T-helper 2 cell treated with Interferon-gamma antibody and Interleukin-4, amounts not matched to agents 100 ng/mL and 5 ng/mL, for 36 hours (primary cell): ENCODE results near the gene ADAM23. TPM values are rescaled to one million over a fixed set of nuclear protein-coding genes. Genes with fewer than 3 reads are reported as not detected.

ENCODE experiments used
- intact Hi-C: fragments of 100-400 bp; cut with micrococcal nuclease; formaldehyde crosslinking; loops from one replicate; pipeline ENCODE4 v1.15.1; 2023
- total RNA-seq: library from RNA; stranded (reverse); gene quantifications from 2 replicates; pipeline ENCODE4 v1.2.3, GENCODE V29; 2022

ADAM23 gene
- total RNA-seq, 1 donor from 2014 or later: 0.18 TPM

- intact Hi-C loops: loop anchor here (5.0 kb wide), 1 partner anchor 167 kb away; no protein-coding TSS in a partner anchor
Measured at GRCh38 chr2:206443735-206444527, 599 bp downstream of the ADAM23 start.

GRCh38 chr2:206445948-206446347, 2.6 kb downstream of the ADAM23 start:
- intact Hi-C loops: no loop called here

- intact Hi-C loops: no loop called here
Measured at GRCh38 chr2:206452242-206452641, 8.9 kb downstream of the ADAM23 start.

GRCh38 chr2:206452750-206453149, 9.4 kb downstream of the ADAM23 start:
- intact Hi-C loops: no loop called here

GRCh38 chr2:206456078-206456754, 12.9 kb downstream of the ADAM23 start:
- intact Hi-C loops: no loop called here

GRCh38 chr2:206457188-206457634, 13.9 kb downstream of the ADAM23 start:
- intact Hi-C loops: no loop called here

DNA sequence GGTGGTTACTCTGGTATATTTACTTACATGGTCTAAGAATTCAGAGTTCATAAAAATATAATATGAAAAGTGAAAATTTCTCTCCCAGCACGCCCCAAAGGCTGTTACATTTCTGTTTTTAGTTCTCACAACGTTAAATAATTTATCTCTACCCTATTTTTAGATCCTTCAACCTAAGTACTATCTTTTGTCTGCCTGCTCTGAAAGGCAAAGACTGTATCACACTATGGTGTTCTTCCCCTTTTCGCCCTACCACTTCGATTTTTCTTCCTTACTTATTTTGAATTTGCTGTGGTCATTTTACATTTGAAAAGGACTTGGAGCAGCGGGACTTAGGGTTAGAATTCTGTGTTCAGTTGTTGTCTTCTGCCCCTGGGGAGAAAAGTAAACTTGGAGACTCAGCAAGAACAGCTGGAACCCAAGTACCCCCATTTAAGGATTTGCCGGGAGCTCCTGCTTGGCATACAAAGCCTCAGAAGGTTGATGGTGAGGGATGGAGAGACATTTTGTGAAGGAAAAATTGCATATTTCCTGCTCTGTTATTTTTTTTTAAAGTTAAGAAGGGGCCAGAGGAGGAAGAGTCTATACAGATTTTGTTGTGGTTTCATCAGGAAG, 19.0 kb downstream of the ADAM23 start:
- intact Hi-C loops: no loop called here

DNA sequence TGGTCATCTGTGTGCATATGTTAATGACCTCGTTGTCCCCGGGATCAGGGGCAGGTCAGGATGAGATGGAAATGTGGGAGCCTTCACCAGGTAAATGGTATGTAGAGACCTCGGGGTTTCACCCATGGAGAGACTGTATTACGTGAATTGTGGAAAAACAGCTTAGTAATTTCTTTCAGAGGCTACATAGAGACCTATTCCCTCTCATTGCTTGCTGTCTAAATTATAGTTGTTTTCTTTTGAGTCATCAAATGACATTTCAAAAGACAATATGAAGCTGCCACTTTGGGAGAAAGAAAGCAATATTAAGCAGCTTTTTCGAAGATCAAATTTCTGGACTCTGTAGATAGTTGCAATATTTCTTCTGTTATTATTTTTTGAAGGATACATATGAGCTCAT, 20.4 kb downstream of the ADAM23 start:
- intact Hi-C loops: no loop called here

DNA sequence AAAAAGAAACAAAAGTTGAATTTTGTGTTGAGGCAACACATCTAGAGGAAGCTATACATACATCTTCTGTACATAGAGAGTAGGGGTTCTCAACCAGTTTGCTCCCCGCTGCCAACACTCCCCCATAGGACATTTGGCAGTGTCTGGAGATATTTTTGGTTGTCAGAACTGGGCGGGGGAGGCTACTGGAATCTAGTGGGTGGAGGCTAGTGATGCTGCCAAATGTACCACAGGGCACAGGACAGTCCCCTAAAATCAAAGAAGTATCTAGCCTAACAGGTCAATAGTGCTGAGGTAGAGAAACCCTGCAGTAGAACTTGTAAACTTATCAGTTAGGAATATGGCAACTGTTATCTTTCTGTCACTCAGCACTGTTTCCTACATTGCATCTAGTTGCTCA, 21.3 kb downstream of the ADAM23 start:
- intact Hi-C loops: no loop called here

GRCh38 chr2:206471524-206472062, 28.3 kb downstream of the ADAM23 start:
- intact Hi-C loops: no loop called here

DNA sequence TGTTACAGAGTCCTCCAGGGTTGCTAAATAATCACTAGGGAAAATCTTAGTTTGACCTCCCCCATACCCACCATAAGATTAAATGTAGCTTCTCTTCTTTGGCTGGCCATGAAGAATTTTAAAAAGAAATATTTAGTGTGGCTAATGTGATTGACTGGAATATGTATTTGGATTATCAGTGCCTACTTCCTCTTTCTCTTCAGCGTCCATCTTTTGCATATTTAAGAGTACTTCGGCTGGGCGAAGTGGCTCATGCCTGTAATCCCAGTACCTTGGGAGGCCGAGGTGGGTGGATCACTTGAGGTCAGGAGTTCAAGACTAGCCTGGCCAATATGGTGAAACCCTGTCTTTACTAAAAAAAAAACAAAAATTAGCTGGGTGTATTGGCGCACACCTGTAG, 28.8 kb downstream of the ADAM23 start:
- intact Hi-C loops: no loop called here

GRCh38 chr2:206474099-206474498, 30.8 kb downstream of the ADAM23 start:
- intact Hi-C loops: no loop called here

- intact Hi-C loops: no loop called here
Measured at GRCh38 chr2:206477296-206477695, 34.0 kb downstream of the ADAM23 start.

DNA sequence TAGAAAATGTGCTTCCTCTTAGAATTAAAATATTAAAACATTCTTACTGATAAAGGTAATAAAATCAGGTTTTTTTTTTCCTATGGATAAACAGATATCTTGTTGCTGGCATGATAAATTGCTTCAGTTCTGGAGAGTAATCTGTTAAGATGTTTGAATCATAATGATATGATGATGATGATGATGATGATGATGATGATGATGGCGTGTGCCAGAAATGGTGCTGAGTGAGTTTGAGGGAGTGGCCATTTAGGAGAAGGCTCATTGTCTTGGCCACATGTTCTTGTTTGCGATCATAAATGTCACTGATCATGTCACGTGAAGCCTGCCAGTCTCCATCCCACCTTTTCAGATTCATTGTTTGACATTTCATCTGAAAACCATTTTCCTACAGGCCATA, 35.0 kb downstream of the ADAM23 start:
- intact Hi-C loops: no loop called here

- intact Hi-C loops: no loop called here
Measured at GRCh38 chr2:206480161-206480560, 36.8 kb downstream of the ADAM23 start.

DNA sequence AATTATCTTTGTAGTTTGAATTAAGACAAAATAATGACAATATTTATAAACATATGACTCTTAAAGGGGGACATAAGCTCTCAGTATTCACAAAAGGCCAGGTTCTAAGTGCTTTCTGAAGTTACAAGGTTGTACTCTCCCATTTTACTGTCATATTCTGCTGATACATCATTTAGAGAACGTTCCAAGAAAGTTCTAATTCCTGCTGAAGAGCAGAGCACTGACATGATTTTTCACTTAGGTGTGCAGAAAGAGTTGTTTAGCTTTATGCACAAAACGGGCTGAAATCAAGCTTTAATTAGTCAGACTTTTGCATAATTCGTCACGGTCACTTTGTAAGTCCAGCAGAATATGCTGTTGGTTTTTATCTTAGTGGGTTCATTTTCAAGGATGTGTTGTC, 37.3 kb downstream of the ADAM23 start:
- intact Hi-C loops: no loop called here

DNA sequence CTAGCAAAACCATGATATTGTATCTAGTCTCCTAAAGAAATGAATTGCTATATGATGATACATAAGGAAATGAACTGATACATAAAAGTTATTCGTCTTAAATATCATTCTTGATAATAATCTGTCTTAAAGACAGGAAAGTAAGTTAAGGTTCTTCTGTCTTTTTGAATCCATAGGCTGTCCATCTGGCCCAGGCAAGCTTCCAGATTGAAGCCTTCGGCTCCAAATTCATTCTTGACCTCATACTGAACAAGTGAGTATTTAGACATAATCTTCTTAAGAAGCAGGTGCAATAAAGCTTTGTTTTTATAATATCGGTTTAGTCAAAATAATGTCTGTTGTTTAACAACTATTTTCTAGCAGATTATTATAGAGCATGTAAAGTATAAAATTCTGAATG, 37.7 kb downstream of the ADAM23 start:
- intact Hi-C loops: no loop called here

DNA sequence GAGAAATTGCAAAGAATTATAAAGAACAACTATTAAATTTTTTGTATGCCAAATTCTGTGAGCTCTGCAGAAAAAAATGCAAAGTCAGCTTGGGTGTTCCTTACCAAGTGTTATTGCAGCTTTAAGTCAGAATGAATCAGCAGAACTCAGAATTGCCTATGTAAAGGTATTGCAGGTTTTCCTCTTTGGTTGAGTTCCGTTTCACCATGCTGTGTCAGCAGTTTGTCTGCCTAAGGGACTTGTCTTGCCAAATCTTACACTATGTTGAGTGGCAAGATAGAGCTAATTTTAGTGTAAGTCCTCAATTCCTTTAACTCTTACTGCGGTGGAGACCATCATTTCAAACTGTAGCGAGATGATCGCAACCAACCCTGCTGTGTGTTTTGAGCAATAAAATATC, 38.8 kb downstream of the ADAM23 start:
- intact Hi-C loops: no loop called here

- intact Hi-C loops: no loop called here
Measured at GRCh38 chr2:206482633-206483032, 39.3 kb downstream of the ADAM23 start.

DNA sequence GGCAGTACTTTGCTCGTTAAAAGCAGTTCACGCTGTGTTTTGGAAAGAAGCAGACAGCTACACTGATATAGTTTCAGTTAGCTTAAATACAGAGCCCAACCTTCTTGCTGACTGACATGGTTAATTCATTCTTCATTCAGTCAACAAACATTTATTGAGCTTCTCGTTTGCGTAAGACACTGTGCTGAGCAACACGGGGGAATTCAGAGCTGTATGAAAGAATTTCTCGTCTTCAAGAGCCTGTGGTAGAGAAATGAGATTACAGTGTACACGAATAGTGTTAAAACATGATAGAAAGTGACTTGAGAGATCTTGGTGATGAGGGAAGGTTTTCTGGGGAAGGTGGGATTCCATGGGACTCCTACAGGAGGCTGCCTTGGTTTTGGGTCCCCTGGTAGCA, 44.7 kb downstream of the ADAM23 start:
- intact Hi-C loops: no loop called here

- intact Hi-C loops: no loop called here
Measured at GRCh38 chr2:206488623-206489022, 45.3 kb downstream of the ADAM23 start.

DNA sequence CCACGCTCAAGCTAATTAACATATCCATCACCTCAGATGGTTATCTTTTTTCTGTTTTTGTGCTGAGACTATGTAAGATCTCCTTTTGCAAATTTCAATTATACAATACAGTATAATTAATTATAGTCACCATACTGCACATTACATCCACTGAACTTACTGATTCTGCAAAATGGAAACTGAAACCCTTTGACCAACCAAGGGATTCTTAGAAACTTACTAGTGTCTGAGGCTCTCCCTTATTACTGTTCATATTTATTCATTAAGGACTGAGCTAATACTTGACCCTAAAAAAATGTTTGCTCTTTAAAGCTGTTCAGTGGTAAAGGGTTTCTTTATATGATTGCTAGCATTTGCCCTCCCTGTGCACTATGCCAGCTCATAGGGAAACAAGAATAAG, 50.7 kb downstream of the ADAM23 start:
- intact Hi-C loops: no loop called here
